Stimulated activated naive CD8-positive, alpha-beta T cell treated with anti-CD3 and anti-CD28 coated beads, Interleukin-15, Interleukin-2, amounts not matched to agents 100 ng/mL and 50 ng/mL, for 24 hours (primary cell): ENCODE data around the gene IL17RB.

Experiments
- H3K27ac Mint-ChIP-seq: one replicate; pipeline ENCODE4 v1.8.0; 2021; ENCODE audit warnings: mild to moderate bottlenecking, mixed read lengths
- H3K27me3 Mint-ChIP-seq: one replicate; pipeline ENCODE4 v1.8.0; 2021; ENCODE audit warnings: mixed read lengths
- H3K36me3 Mint-ChIP-seq: one replicate; pipeline ENCODE4 v1.8.0; 2021; ENCODE audit warnings: low read depth, mixed read lengths
- H3K4me1 Mint-ChIP-seq: one replicate; pipeline ENCODE4 v1.8.0; 2021; ENCODE audit warnings: low read depth, mixed read lengths
- H3K4me3 Mint-ChIP-seq: one replicate; pipeline ENCODE4 v1.8.0; 2021; ENCODE audit warnings: mild to moderate bottlenecking, mixed read lengths
- H3K9me3 Mint-ChIP-seq: one replicate; pipeline ENCODE4 v1.8.0; 2021; ENCODE audit warnings: mixed read lengths

IL17RB gene

GRCh38 chr3:53819163-53819868 lies 27.1 kb upstream of the IL17RB start:
- Mint-ChIP-seq H3K27ac (no peak overlapping the region), H3K36me3 (no peaks in the 10 kb centered on the region), H3K4me1 (no peaks in the 10 kb centered on the region), H3K27me3 (no peaks in the 10 kb centered on the region), H3K4me3 (no peak overlapping the region), H3K9me3 (no peaks in the 10 kb centered on the region)

DNA sequence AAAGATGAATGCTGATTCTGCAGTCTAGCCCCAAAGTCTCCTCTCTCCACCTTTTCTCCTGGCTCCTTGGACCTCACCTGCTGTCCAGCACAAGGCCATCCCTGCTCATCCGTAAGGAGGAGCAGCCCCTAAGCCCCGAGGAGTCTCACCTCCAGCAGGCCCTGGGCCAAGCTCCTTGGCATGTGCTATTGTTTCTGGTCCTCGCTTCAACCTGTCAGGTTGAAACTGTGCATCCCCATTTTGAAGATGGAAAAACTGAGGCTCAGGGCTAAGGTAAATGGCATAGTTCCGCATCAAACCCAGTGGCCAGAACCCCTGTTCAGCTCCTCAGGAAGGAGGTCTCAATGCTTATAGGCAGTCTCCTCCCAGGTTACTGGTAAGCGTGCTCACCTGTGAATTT lies 26.3 kb upstream of the IL17RB start:
- no peaks in the 10 kb centered on the region for H3K27me3 Mint-ChIP-seq
- H3K27ac Mint-ChIP-seq = no peak overlapping the region
- no peaks in the 10 kb centered on the region for H3K36me3 Mint-ChIP-seq
- no peaks in the 10 kb centered on the region for H3K9me3 Mint-ChIP-seq
- no peaks in the 10 kb centered on the region for H3K4me1 Mint-ChIP-seq
- H3K4me3 Mint-ChIP-seq = no peak overlapping the region

GRCh38 chr3:53820756-53821580 lies 25.4 kb upstream of the IL17RB start:
- Mint-ChIP-seq H3K27me3 (no peaks in the 10 kb centered on the region), H3K4me3 (no peak overlapping the region), H3K36me3 (no peaks in the 10 kb centered on the region), H3K9me3 (no peaks in the 10 kb centered on the region), H3K4me1 (no peaks in the 10 kb centered on the region), H3K27ac (no peak overlapping the region)

- no peaks in the 10 kb centered on the region for H3K27me3 Mint-ChIP-seq
These were observed 24.7 kb upstream of the IL17RB start for GRCh38 chr3:53821631-53822121.

GRCh38 chr3:53822331-53822741 lies 24.0 kb upstream of the IL17RB start:
- Mint-ChIP-seq H3K4me3 (no peak overlapping the region), H3K36me3 (no peaks in the 10 kb centered on the region), H3K27ac (no peak overlapping the region), H3K9me3 (no peaks in the 10 kb centered on the region), H3K27me3 (no peaks in the 10 kb centered on the region), H3K4me1 (no peaks in the 10 kb centered on the region)

More at GRCh38 chr3:53821631-53822121, 24.7 kb upstream of the IL17RB start:
- Mint-ChIP-seq H3K27ac (no peak overlapping the region), H3K36me3 (no peaks in the 10 kb centered on the region), H3K4me3 (no peak overlapping the region), H3K9me3 (no peaks in the 10 kb centered on the region), H3K4me1 (no peaks in the 10 kb centered on the region)

GRCh38 chr3:53823026-53823955 lies 23.1 kb upstream of the IL17RB start:
- Mint-ChIP-seq H3K9me3 (no peaks in the 10 kb centered on the region), H3K4me1 (no peaks in the 10 kb centered on the region), H3K27me3 (no peaks in the 10 kb centered on the region)

DNA sequence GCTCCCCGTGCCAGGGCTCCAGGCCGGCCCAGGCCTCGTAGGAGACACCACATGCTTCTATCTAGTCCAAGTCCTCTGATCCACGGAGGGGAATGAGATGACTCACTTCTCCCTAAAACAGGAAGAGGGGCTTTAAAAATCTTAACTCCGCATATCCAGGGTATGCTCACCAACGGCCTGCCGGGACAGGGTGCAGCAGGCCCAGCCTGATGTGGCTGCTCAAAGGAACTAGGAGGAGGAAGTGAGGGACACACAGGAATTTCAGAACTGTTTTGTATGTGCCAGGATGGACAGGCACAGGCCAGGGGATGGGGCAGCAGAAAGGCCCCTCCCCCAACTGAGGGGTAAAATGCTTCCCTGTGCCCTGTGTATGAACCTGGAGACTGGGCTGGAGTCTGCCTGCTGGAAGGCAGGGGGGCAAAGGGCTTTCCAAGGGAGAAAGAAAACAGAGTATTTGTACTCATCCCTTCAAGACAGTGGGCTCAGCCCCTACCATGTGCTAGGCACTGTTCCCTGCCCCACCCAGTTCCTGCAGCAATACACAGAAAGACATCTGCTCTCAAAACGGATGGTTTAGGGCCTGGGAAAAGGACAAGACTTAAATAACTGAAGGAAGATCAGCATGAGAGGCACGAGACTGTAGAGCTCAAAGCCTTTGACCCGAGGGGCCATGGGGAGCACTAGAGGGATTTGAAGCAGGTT lies 22.3 kb upstream of the IL17RB start:
- no peaks in the 10 kb centered on the region for H3K9me3 Mint-ChIP-seq
- no peaks in the 10 kb centered on the region for H3K4me1 Mint-ChIP-seq
- no peak overlapping the region for H3K27ac Mint-ChIP-seq
- no peaks in the 10 kb centered on the region for H3K36me3 Mint-ChIP-seq
- H3K4me3 Mint-ChIP-seq = no peak overlapping the region
- H3K27me3 Mint-ChIP-seq = no peaks in the 10 kb centered on the region

More at GRCh38 chr3:53823026-53823955, 23.1 kb upstream of the IL17RB start:
- no peaks in the 10 kb centered on the region for H3K36me3 Mint-ChIP-seq
- H3K4me3 Mint-ChIP-seq = no peak overlapping the region
- no peak overlapping the region for H3K27ac Mint-ChIP-seq

GRCh38 chr3:53824795-53825194 lies 21.6 kb upstream of the IL17RB start:
- Mint-ChIP-seq H3K9me3 (no peaks in the 10 kb centered on the region), H3K36me3 (no peaks in the 10 kb centered on the region), H3K27me3 (no peaks in the 10 kb centered on the region), H3K4me1 (no peaks in the 10 kb centered on the region), H3K27ac (no peak overlapping the region), H3K4me3 (no peak overlapping the region)

DNA sequence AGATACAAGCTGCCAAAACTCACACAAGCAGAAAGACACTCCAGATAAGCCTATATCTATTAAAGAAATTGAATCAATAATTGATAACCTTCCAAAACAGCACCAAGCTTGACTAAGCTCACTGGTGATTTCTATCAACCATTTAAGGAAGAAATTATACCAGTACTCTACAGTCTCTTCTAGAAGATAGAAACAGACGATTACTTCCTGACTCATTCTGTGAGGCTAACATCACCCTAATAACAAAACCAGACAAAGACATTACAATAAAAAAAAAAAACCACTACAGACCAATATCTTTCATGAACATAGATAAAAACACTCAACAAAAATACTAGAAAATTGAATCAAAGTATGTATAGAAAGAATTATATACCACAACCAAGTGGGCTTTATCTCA lies 20.3 kb upstream of the IL17RB start:
- no peaks in the 10 kb centered on the region for H3K4me1 Mint-ChIP-seq
- no peaks in the 10 kb centered on the region for H3K36me3 Mint-ChIP-seq
- H3K27me3 Mint-ChIP-seq = no peaks in the 10 kb centered on the region
- no peak overlapping the region for H3K27ac Mint-ChIP-seq
- H3K9me3 Mint-ChIP-seq = no peaks in the 10 kb centered on the region
- H3K4me3 Mint-ChIP-seq = no peak overlapping the region

DNA sequence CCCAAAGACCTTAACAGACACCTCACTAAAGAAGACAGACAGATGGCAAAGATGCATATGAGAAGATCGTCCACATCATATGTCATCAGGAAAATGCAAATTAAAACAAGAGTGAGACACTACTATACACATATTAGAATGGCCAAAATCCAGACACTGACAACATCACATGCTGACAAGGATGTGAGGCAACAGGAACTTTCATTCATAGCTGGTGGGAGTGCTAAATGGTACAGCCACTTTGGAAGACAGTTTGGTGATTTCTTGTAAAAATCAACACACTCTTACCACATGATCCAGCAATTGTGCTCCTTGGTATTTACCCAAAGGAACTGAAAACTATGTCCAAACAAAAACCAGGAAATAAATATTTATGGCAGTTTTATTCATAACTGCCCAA lies 17.8 kb upstream of the IL17RB start:
- H3K4me3 Mint-ChIP-seq = no peak overlapping the region

DNA sequence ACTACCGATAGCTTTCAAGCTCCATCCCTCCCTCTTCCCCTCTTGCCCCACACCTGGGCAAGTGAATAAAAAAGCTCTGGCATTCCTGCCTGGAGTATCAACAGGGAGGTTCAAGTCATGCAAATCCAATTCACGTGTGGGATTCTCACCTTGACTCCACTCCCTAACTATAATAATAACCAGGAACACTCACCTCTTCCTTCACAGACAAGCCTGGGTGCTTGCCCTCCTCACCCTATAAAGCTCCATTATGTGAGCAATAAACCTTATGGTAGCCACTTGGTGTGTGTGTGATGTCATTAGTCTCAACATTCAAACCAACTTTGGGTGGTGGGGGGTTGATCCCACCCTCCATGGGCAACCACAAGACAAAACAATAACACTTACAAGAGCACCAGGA lies 16.8 kb upstream of the IL17RB start:
- H3K27me3 Mint-ChIP-seq = no peaks in the 10 kb centered on the region
- no peak overlapping the region for H3K4me3 Mint-ChIP-seq
- no peak overlapping the region for H3K27ac Mint-ChIP-seq
- no peaks in the 10 kb centered on the region for H3K9me3 Mint-ChIP-seq
- H3K36me3 Mint-ChIP-seq = no peaks in the 10 kb centered on the region
- no peaks in the 10 kb centered on the region for H3K4me1 Mint-ChIP-seq

More for the DNA sequence above, 17.8 kb upstream of the IL17RB start:
- H3K27me3 Mint-ChIP-seq = no peaks in the 10 kb centered on the region
- no peaks in the 10 kb centered on the region for H3K36me3 Mint-ChIP-seq
- no peaks in the 10 kb centered on the region for H3K9me3 Mint-ChIP-seq
- no peaks in the 10 kb centered on the region for H3K4me1 Mint-ChIP-seq
- no peak overlapping the region for H3K27ac Mint-ChIP-seq

DNA sequence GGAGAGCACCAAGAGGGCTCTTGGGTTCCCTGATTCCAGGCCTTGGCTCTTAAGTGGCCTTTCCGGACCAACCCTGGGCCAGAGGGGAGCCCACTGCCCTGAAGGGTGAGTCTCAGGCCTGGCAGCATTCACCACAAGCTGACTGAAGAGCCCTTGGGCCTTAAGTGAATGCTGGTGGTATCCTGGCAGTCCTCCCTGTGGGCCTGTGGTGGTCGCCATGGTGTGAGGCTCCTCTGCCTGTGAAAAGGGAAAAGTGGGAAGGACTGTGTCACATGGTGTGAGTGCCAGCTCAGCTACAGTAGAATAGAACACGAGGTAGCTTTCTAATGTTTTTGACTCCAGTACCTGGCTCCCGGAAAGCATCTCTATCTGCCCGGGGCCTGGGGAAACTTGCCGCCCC lies 15.4 kb upstream of the IL17RB start:
- H3K4me3 Mint-ChIP-seq = no peak overlapping the region
- no peak overlapping the region for H3K27ac Mint-ChIP-seq
- no peaks in the 10 kb centered on the region for H3K9me3 Mint-ChIP-seq
- H3K4me1 Mint-ChIP-seq = no peaks in the 10 kb centered on the region
- H3K36me3 Mint-ChIP-seq = no peaks in the 10 kb centered on the region
- H3K27me3 Mint-ChIP-seq = no peaks in the 10 kb centered on the region

GRCh38 chr3:53833053-53833645 lies 13.2 kb upstream of the IL17RB start:
- no peaks in the 10 kb centered on the region for H3K4me1 Mint-ChIP-seq
- H3K36me3 Mint-ChIP-seq = no peaks in the 10 kb centered on the region
- H3K27me3 Mint-ChIP-seq = no peaks in the 10 kb centered on the region
- H3K9me3 Mint-ChIP-seq = no peaks in the 10 kb centered on the region
- H3K4me3 Mint-ChIP-seq = no peak overlapping the region
- H3K27ac Mint-ChIP-seq = no peak overlapping the region

DNA sequence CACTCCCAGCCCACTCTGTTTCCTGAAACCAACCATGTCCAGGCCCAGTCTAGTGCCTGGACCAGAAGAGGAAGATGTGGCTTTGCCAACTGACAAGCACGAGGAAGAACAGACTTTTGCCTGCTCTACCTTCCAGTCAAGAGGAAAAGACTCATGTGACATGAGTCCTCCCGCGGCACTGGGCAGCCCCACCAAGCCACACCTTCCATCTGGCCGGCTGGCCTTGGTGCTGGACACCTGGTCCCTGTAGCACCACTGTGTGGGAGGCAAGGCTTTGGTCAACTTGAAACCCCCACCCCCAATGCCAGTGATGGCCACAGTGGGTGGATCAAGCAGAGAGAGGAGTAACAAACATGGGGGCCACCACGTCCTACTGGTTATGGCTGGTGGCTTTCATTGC lies 12.7 kb upstream of the IL17RB start:
- Mint-ChIP-seq H3K27me3 (no peaks in the 10 kb centered on the region), H3K9me3 (no peaks in the 10 kb centered on the region), H3K4me3 (no peak overlapping the region), H3K27ac (no peak overlapping the region), H3K4me1 (no peaks in the 10 kb centered on the region), H3K36me3 (no peaks in the 10 kb centered on the region)
